IPS DF 6.9 (cell line): ENCODE measurements around the gene TBX4.

ENCODE experiments used
- DNase-seq: peaks from one replicate; pipeline ENCODE4 v3.0.0-alpha.2; 2013; ENCODE audit warnings: low read depth, low spot score
- H3K27ac ChIP-seq: one replicate; pipeline ENCODE4 v1.5.1; 2013; ENCODE audit warnings: low read length, control low read depth
- H3K27me3 ChIP-seq: 2 replicates; pipeline ENCODE4 v1.6.1; 2013; ENCODE audit warnings: mild to moderate bottlenecking, low read length; ENCODE audit not compliant: control insufficient read depth, insufficient read depth
- H3K36me3 ChIP-seq: 2 replicates; pipeline ENCODE4 v1.6.1; 2013; ENCODE audit warnings: low read length; ENCODE audit not compliant: control insufficient read depth, insufficient read depth
- H3K4me1 ChIP-seq: 2 replicates; pipeline ENCODE4 v1.6.1; 2013; ENCODE audit warnings: low read length; ENCODE audit not compliant: control insufficient read depth, insufficient read depth
- H3K4me3 ChIP-seq: 2 replicates; pipeline ENCODE4 v1.5.1; 2013; ENCODE audit warnings: mild to moderate bottlenecking, low read length
- H3K9me3 ChIP-seq: 2 replicates; pipeline ENCODE4 v1.6.1; 2013; ENCODE audit warnings: low read length, inconsistent platforms; ENCODE audit not compliant: control insufficient read depth, insufficient read depth
- WGBS: extraction: QIAGEN DNeasy Blood & Tissue Kit; methylation state at CpG from one replicate; pipeline ENCODE4 v1.1.7; 2013; ENCODE audit warnings: mixed read lengths, missing lambda C conversion rate; ENCODE audit not compliant: insufficient read length, insufficient coverage; 5-methylcytosine and 5-hydroxymethylcytosine counted together

The TBX4 gene

GRCh38 chr17:61468263-61468907, 16.2 kb downstream of the TBX4 start:
- Histone ChIP-seq H3K9me3 (no peaks in the 10 kb centered on the region), H3K4me1 (peaks cover 4% of the 10 kb centered on the region; the same call in 1 of the 2 replicates), H3K27me3 (peaks cover 26% of the 10 kb centered on the region; the same call in 1 of the 2 replicates), H3K27ac (no peak overlapping the region), H3K36me3 (no peaks in the 10 kb centered on the region), H3K4me3 (no peak overlapping the region)
- WGBS, result no CpG with 5 or more reads among the region's 8 CpGs
- no peak for DNase-seq

DNA sequence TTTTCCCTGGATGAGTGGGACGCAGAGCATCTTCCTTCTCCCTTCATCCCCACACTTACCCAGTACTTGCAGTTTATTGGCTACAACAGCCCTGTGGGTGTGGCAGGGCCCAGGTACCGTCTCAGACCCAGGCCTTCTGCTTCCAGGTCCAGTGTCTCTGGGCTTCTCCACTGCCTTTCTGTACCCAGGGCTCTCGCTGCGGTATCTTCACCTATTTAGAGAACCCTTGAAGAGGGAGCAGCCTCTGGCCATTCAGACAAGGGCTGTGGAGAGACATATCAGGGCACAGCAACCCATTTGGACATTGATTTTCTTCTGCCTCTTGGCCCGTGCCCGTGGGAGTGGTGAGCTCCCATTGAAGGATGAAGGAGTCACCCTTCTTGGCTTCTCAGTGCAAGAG, 17.3 kb downstream of the TBX4 start:
- Histone ChIP-seq H3K36me3 (no peaks in the 10 kb centered on the region), H3K27ac (no peak overlapping the region), H3K4me3 (no peak overlapping the region), H3K27me3 (peaks cover 20% of the 10 kb centered on the region; the same call in 1 of the 2 replicates), H3K4me1 (0 out of 2 replicates have a peak, but pooled peaks cover 2% of the 10 kb centered on the region), H3K9me3 (no peaks in the 10 kb centered on the region)
- no peak for DNase-seq
- WGBS, result no CpG with 5 or more reads among the region's 6 CpGs

DNA sequence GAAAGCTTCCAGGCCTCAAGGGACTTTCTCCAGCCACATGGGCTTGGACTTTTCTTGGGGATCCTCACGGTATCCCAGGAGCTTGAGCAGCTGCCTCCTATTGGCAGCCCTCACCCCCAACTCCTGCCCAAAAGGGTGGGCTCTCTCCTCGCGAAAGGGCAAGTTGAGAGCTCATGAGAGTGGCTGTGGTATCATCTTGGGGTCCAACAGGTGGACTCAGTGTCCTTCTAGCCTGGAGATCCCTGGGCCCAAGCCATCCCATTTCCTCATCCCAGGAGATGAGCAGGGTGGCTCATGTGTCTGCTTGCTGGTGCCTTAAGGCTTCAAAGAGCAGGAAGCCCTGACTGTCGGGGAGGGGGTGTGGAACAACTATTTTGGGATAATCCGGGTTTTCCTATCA, 17.7 kb downstream of the TBX4 start:
- Histone ChIP-seq H3K27ac (no peak overlapping the region), H3K27me3 (peaks cover 15% of the 10 kb centered on the region; the same call in 1 of the 2 replicates), H3K36me3 (no peaks in the 10 kb centered on the region), H3K9me3 (no peaks in the 10 kb centered on the region), H3K4me3 (no peak overlapping the region), H3K4me1 (0 out of 2 replicates have a peak, but pooled peaks cover 2% of the 10 kb centered on the region)
- DNase-seq, result no peak
- no CpG with 5 or more reads among the region's 5 CpGs for WGBS

DNA sequence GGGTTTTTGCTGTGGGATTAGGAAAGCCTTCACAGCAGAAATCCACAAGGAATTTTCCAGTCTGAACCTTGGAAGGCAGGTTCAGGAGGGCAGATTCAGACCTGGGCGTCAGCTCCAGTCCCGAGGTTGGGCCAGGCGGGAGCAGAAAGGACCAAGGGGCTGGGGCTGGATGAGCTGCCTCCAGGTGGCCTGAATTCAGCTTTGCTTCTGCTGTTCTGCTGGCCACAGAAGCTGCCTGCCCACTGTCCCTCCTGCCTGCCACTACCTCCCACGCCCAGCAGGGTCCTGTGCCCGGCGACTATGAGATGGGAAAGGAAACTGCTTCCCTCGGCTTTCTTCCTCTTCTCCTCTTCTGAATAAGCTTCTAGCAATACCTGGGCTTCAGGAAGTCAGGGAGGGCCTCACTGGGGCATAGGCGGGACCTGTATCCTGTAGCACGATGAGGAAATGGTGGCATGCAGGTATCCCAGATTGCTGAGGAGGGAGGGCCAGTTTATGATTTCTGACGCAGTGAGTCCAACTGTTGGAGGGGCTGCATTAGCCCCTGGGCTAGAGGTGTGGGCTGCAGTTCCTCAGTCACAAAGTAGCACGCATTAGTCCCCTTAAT, 18.4 kb downstream of the TBX4 start:
- WGBS, result no CpG with 5 or more reads among the region's 11 CpGs
- no peak for DNase-seq
- Histone ChIP-seq H3K4me3 (no peak overlapping the region), H3K9me3 (no peaks in the 10 kb centered on the region), H3K4me1 (0 out of 2 replicates have a peak, but pooled peaks cover 3% of the 10 kb centered on the region), H3K27ac (no peak overlapping the region), H3K27me3 (peaks cover 9% of the 10 kb centered on the region; the same call in 1 of the 2 replicates), H3K36me3 (no peaks in the 10 kb centered on the region)

- DNase-seq, result no peak
- H3K27ac ChIP-seq, result no peak overlapping the region
- no CpG with 5 or more reads among the region's 12 CpGs for WGBS
- H3K4me1 ChIP-seq, result 0 out of 2 replicates have a peak, but pooled peaks cover 1% of the 10 kb centered on the region
- H3K4me3 ChIP-seq, result no peak overlapping the region
- no peaks in the 10 kb centered on the region for H3K27me3 ChIP-seq
- no peaks in the 10 kb centered on the region for H3K9me3 ChIP-seq
- H3K36me3 ChIP-seq, result no peaks in the 10 kb centered on the region
Measured at GRCh38 chr17:61474235-61474927, 22.2 kb downstream of the TBX4 start.

- Histone ChIP-seq H3K27me3 (no peaks in the 10 kb centered on the region), H3K27ac (no peak overlapping the region), H3K36me3 (no peaks in the 10 kb centered on the region), H3K9me3 (no peaks in the 10 kb centered on the region), H3K4me3 (no peak overlapping the region), H3K4me1 (0 out of 2 replicates have a peak, but pooled peaks cover 1% of the 10 kb centered on the region)
- DNase-seq, result no peak
- no CpG with 5 or more reads among the region's 6 CpGs for WGBS
Measured at GRCh38 chr17:61474934-61475333, 22.7 kb downstream of the TBX4 start.

GRCh38 chr17:61475726-61476125, 23.5 kb downstream of the TBX4 start:
- no peaks in the 10 kb centered on the region for H3K9me3 ChIP-seq
- no peaks in the 10 kb centered on the region for H3K36me3 ChIP-seq
- no CpG with 5 or more reads among the region's 8 CpGs for whole genome bisulfite sequencing
- H3K4me1 ChIP-seq, result 0 out of 2 replicates have a peak, but pooled peaks cover 1% of the 10 kb centered on the region
- H3K27me3 ChIP-seq, result no peaks in the 10 kb centered on the region
- no peak for DNase-seq
- no peak overlapping the region for H3K4me3 ChIP-seq
- H3K27ac ChIP-seq, result no peak overlapping the region

DNA sequence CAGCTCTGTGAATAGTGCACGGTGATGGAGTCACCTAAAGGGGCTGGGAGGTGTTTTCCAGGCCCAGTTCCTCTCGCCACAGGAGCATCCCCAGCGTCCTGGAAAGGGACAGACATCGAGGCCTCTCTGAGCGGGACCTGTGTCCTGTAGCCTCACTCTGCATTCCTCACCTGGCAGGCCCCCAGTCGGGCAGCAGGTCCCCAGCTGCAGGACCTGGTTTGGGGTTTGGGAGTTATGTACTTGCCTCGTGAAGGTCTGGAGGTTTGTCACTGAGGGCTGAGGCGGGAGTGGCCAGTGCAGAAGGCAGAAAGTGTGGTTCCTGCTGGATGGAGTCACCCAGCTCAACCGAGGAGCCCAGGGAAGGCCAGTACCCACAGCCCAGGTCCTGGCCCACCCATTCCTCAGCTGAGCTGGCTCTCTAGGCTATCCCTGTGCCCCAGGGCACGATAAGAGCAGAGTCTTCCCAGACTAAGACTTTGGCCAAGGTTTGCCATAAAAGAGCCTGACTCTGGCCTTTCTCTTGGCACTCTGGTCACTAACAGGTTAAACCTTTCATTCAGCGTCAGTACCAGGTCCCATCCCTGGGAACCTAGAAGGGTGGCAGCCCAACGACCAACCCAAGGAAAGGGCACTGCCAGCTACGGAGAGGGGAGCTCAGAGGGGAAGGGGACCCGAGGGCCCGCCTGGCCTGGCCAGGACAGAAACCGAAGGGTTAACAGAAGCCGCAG, 24.4 kb downstream of the TBX4 start:
- no peaks in the 10 kb centered on the region for H3K27me3 ChIP-seq
- no peaks in the 10 kb centered on the region for H3K36me3 ChIP-seq
- no peak for DNase-seq
- no peak overlapping the region for H3K27ac ChIP-seq
- H3K4me3 ChIP-seq, result no peak overlapping the region
- 0 out of 2 replicates have a peak, but pooled peaks cover 1% of the 10 kb centered on the region for H3K4me1 ChIP-seq
- H3K9me3 ChIP-seq, result no peaks in the 10 kb centered on the region
- WGBS, result no CpG with 5 or more reads among the region's 17 CpGs

- H3K27ac ChIP-seq, result no peak overlapping the region
- no peaks in the 10 kb centered on the region for H3K27me3 ChIP-seq
- H3K36me3 ChIP-seq, result no peaks in the 10 kb centered on the region
- H3K9me3 ChIP-seq, result no peaks in the 10 kb centered on the region
- 0 out of 2 replicates have a peak, but pooled peaks cover 1% of the 10 kb centered on the region for H3K4me1 ChIP-seq
- H3K4me3 ChIP-seq, result no peak overlapping the region
- no CpG with 5 or more reads among the region's 23 CpGs for WGBS
- DNase-seq, result no peak
Measured at GRCh38 chr17:61477204-61477834, 25.1 kb downstream of the TBX4 start.
